ENCODE measurements around the gene TSC2.
A peak's percentile ranks its signal among the peaks of the same experiment; 100 is the strongest.

TSC2 gene

DNA sequence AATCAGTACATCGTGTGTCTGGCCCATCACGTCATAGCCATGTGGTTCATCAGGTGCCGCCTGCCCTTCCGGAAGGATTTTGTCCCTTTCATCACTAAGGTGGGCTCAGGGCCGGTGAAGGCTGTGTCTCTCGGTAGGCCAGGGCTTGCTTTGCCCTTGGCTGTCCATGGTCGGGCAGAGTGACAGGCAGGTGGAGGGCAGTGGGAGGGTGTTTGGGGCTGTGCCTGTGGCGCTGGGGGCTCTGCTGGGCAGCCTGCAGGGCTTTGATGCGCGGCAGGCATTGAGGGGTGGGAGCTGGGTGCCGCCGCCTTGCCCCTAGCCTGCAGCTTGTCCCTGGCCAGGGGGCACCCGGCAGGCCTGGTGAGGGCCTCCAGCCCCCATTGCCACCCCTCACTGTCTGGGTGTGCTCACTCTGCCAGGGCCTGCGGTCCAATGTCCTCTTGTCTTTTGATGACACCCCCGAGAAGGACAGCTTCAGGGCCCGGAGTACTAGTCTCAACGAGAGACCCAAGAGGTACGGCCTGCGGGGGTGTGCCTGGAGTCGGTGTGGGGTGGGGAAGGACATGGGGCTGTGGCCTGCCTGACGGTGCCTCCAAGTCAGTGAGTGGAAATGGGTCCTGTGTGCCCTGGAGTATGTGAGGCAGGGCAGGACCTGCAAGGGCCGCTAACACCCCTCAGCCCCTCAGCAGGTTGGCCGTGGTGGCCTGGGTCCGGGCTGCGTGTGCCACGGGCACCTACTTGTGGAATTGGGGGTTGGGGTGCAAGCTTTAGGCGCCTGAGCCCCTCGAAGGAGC, 28.5 kb downstream of the TSC2 start:
- H3K18ac ChIP-seq (ENCODE audit: low read length) = no peak overlapping the region

DNA sequence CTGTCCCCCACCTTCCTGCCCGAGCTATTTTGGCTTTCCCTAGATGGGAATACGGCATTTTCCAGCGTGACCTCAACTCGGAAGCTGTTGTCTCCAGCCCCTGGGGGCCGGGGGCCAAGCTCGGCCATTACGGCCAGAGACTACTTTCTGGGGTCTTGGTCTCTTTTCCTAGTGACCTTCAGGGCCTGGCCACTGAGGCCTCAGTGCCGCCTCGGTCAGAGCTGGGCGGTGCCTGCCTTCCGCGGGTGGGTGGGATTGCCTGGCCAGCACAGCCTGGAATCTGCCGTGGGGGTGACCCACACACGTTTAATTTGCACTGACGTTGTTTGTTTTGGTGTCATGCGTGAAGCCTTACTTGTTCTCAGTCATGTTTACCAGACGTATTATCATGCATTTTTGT, 29.2 kb downstream of the TSC2 start:
- Histone ChIP-seq H3K27ac (replicated peaks; ENCODE audit: low read length) (no peak overlapping the region), H4K91ac (ENCODE audit: low read depth, low read length, poor library complexity) (no peak overlapping the region), H3K79me1 (ENCODE audit: low read depth, low read length) (peaks cover 8% of the 10 kb centered on the region), H2BK15ac (ENCODE audit: low read length) (no peak overlapping the region), H3K36me3 (replicated peaks in 1 of 2; ENCODE audit: control insufficient read depth in 2 of 2, insufficient read depth in 2 of 2, low read length in 2 of 2) (peaks cover 22 to 85% of the 10 kb centered on the region in 2 donors), H2BK120ac (ENCODE audit: low read depth, low read length) (no peak overlapping the region), H2BK5ac (ENCODE audit: low read length) (no peak overlapping the region), H2AK5ac (ENCODE audit: low read depth, low read length) (no peak overlapping the region), H3K14ac (ENCODE audit: low read length) (no peak overlapping the region), H3K9ac (ENCODE audit: low read depth, low read length, poor library complexity) (no peak overlapping the region), H3K18ac (ENCODE audit: low read length) (no peak overlapping the region), H2BK12ac (ENCODE audit: low read length) (no peak overlapping the region), H2AFZ (ENCODE audit: low read length) (no peak overlapping the region), H3K4me3 (ENCODE audit: low read length in 2 of 2) (no peak overlapping the region), H3K27me3 (ENCODE audit: control insufficient read depth in 3 of 3, insufficient read depth in 3 of 3, low read depth in 1 of 3, low read length in 3 of 3) (no peaks in the 10 kb centered on the region), H3K4ac (ENCODE audit: low read length) (no peak overlapping the region), H3K4me1 (ENCODE audit: control insufficient read depth in 2 of 2, insufficient read depth in 1 of 2, low read depth in 1 of 2, low read length in 2 of 2) (peaks cover 0 to under 1% of the 10 kb centered on the region in 2 donors), H3K23ac (ENCODE audit: low read depth, low read length, poor library complexity) (no peak overlapping the region), H4K8ac (ENCODE audit: low read depth, low read length) (no peak overlapping the region), H3K4me2 (ENCODE audit: insufficient read depth, low read length, poor library complexity, severe bottlenecking) (no peak overlapping the region), H3K9me3 (replicated peaks in 1 of 2; ENCODE audit: control insufficient read depth in 2 of 2, insufficient read depth in 1 of 2, low read depth in 1 of 2, low read length in 2 of 2) (no peaks in the 10 kb centered on the region)
- DNase-seq (ENCODE audit: low spot score) = no peak
- WGBS, 2 donors (ENCODE audit: extremely low coverage in 2 of 2, insufficient read length in 2 of 2, insufficient replicate concordance in 1 of 2) = no CpG with 5 or more reads among the region's 17 CpGs

More for the DNA sequence above, 28.5 kb downstream of the TSC2 start:
- Histone ChIP-seq H3K27me3 (ENCODE audit: control insufficient read depth in 3 of 3, insufficient read depth in 3 of 3, low read depth in 1 of 3, low read length in 3 of 3) (no peaks in the 10 kb centered on the region), H2BK12ac (ENCODE audit: low read length) (no peak overlapping the region), H3K36me3 (replicated peaks in 1 of 2; ENCODE audit: control insufficient read depth in 2 of 2, insufficient read depth in 2 of 2, low read length in 2 of 2) (peaks cover 19 to 84% of the 10 kb centered on the region in 2 donors), H3K9me3 (replicated peaks in 1 of 2; ENCODE audit: control insufficient read depth in 2 of 2, insufficient read depth in 1 of 2, low read depth in 1 of 2, low read length in 2 of 2) (no peaks in the 10 kb centered on the region), H3K79me1 (ENCODE audit: low read depth, low read length) (peaks cover 6% of the 10 kb centered on the region), H4K8ac (ENCODE audit: low read depth, low read length) (no peak overlapping the region), H3K4me1 (ENCODE audit: control insufficient read depth in 2 of 2, insufficient read depth in 1 of 2, low read depth in 1 of 2, low read length in 2 of 2) (no peaks in the 10 kb centered on the region), H3K4me3 (ENCODE audit: low read length in 2 of 2) (no peak overlapping the region), H3K23ac (ENCODE audit: low read depth, low read length, poor library complexity) (no peak overlapping the region), H2AK5ac (ENCODE audit: low read depth, low read length) (no peak overlapping the region), H3K14ac (ENCODE audit: low read length) (no peak overlapping the region), H2BK5ac (ENCODE audit: low read length) (peak overlapping the region; percentile 5), H2BK15ac (ENCODE audit: low read length) (no peak overlapping the region), H2BK120ac (ENCODE audit: low read depth, low read length) (no peak overlapping the region), H2AFZ (ENCODE audit: low read length) (no peak overlapping the region), H3K4ac (ENCODE audit: low read length) (no peak overlapping the region), H3K9ac (ENCODE audit: low read depth, low read length, poor library complexity) (no peak overlapping the region), H4K91ac (ENCODE audit: low read depth, low read length, poor library complexity) (no peak overlapping the region), H3K27ac (replicated peaks; ENCODE audit: low read length) (no peak overlapping the region), H3K4me2 (ENCODE audit: insufficient read depth, low read length, poor library complexity, severe bottlenecking) (no peak overlapping the region)
- no peak for DNase-seq (ENCODE audit: low spot score)
- no CpG with 5 or more reads among the region's 28 CpGs for WGBS, 2 donors (ENCODE audit: extremely low coverage in 2 of 2, insufficient read length in 2 of 2, insufficient replicate concordance in 1 of 2)

DNA sequence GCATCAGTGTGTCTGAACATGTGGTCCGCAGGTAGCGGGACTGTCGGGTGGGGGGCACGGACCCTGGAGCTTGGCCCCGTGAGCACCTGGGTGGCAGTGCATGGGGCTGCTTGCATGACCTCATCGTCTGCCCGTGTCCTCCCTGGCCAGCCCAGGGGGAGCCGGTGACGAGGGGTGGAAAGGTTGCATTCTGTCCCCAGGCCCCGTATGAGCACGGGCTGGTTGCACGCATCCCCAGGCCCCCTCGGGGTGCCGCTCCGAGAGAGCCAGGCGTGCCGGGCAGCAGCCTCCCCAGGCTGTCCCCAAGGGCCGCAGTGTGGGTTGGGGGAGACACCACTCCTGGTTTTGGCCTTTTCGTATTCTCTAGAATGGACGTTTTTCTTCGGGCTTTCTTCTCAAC, 29.9 kb downstream of the TSC2 start:
- H3K27ac ChIP-seq (replicated peaks; ENCODE audit: low read length) = no peak overlapping the region
- H2BK15ac ChIP-seq (ENCODE audit: low read length) = no peak overlapping the region
- WGBS, 2 donors (ENCODE audit: extremely low coverage in 2 of 2, insufficient read length in 2 of 2, insufficient replicate concordance in 1 of 2) = no CpG with 5 or more reads among the region's 21 CpGs
- H3K9me3 ChIP-seq (replicated peaks in 1 of 2; ENCODE audit: control insufficient read depth in 2 of 2, insufficient read depth in 1 of 2, low read depth in 1 of 2, low read length in 2 of 2) = no peaks in the 10 kb centered on the region
- no peak overlapping the region for H2BK12ac ChIP-seq (ENCODE audit: low read length)
- H3K18ac ChIP-seq (ENCODE audit: low read length) = no peak overlapping the region
- H2BK5ac ChIP-seq (ENCODE audit: low read length) = no peak overlapping the region
- no peak overlapping the region for H2AFZ ChIP-seq (ENCODE audit: low read length)
- peak overlapping the region; percentile 21 for H3K14ac ChIP-seq (ENCODE audit: low read length)
- no peak overlapping the region for H3K23ac ChIP-seq (ENCODE audit: low read depth, low read length, poor library complexity)
- no peaks in the 10 kb centered on the region for H3K27me3 ChIP-seq (ENCODE audit: control insufficient read depth in 3 of 3, insufficient read depth in 3 of 3, low read depth in 1 of 3, low read length in 3 of 3)
- H2BK120ac ChIP-seq (ENCODE audit: low read depth, low read length) = no peak overlapping the region
- H3K79me1 ChIP-seq (ENCODE audit: low read depth, low read length) = peaks cover 8% of the 10 kb centered on the region
- no peak overlapping the region for H2AK5ac ChIP-seq (ENCODE audit: low read depth, low read length)
- H4K8ac ChIP-seq (ENCODE audit: low read depth, low read length) = no peak overlapping the region
- no peak overlapping the region for H3K4me3 ChIP-seq (ENCODE audit: low read length in 2 of 2)
- DNase-seq (ENCODE audit: low spot score) = no peak
- H3K36me3 ChIP-seq (replicated peaks in 1 of 2; ENCODE audit: control insufficient read depth in 2 of 2, insufficient read depth in 2 of 2, low read length in 2 of 2) = peaks cover 26 to 85% of the 10 kb centered on the region in 2 donors
- H3K4ac ChIP-seq (ENCODE audit: low read length) = no peak overlapping the region
- no peak overlapping the region for H3K9ac ChIP-seq (ENCODE audit: low read depth, low read length, poor library complexity)
- no peak overlapping the region for H3K4me2 ChIP-seq (ENCODE audit: insufficient read depth, low read length, poor library complexity, severe bottlenecking)
- H4K91ac ChIP-seq (ENCODE audit: low read depth, low read length, poor library complexity) = no peak overlapping the region
- peaks cover 0 to 1% of the 10 kb centered on the region in 2 donors for H3K4me1 ChIP-seq (ENCODE audit: control insufficient read depth in 2 of 2, insufficient read depth in 1 of 2, low read depth in 1 of 2, low read length in 2 of 2)

DNA sequence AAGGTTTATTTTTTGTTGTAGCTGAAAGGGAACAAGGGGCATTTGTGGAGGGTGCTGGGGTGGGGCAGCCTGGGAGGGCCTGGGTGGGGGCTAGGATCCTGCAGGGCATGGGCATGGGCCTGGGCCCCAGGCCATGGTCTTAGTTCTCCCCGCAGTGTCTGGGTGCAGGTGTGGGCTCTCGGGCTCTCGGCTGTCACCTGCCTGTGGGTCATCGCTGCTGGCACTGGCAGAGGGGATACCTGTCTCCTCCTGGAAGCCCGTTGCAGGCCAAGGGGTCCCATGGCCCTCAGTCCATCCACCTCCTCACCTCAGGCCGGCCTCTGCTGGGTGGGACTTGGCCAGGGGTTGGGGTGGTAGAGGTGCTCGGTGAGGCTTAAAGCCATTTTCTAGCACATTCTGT, 30.3 kb downstream of the TSC2 start:
- no peak overlapping the region for H2BK120ac ChIP-seq (ENCODE audit: low read depth, low read length)
- no peak overlapping the region for H3K27ac ChIP-seq (replicated peaks; ENCODE audit: low read length)
- no peak overlapping the region for H2AK5ac ChIP-seq (ENCODE audit: low read depth, low read length)
- DNase-seq (ENCODE audit: low spot score) = no peak
- H4K91ac ChIP-seq (ENCODE audit: low read depth, low read length, poor library complexity) = no peak overlapping the region
- H3K4me1 ChIP-seq (ENCODE audit: control insufficient read depth in 2 of 2, insufficient read depth in 1 of 2, low read depth in 1 of 2, low read length in 2 of 2) = peaks cover 0 to 1% of the 10 kb centered on the region in 2 donors
- no peak overlapping the region for H4K8ac ChIP-seq (ENCODE audit: low read depth, low read length)
- no peak overlapping the region for H2BK12ac ChIP-seq (ENCODE audit: low read length)
- H2AFZ ChIP-seq (ENCODE audit: low read length) = no peak overlapping the region
- H3K9me3 ChIP-seq (replicated peaks in 1 of 2; ENCODE audit: control insufficient read depth in 2 of 2, insufficient read depth in 1 of 2, low read depth in 1 of 2, low read length in 2 of 2) = no peaks in the 10 kb centered on the region
- no peak overlapping the region for H3K4me3 ChIP-seq (ENCODE audit: low read length in 2 of 2)
- no peak overlapping the region for H3K14ac ChIP-seq (ENCODE audit: low read length)
- no CpG with 5 or more reads among the region's 7 CpGs for WGBS, 2 donors (ENCODE audit: extremely low coverage in 2 of 2, insufficient read length in 2 of 2, insufficient replicate concordance in 1 of 2)
- no peak overlapping the region for H3K4me2 ChIP-seq (ENCODE audit: insufficient read depth, low read length, poor library complexity, severe bottlenecking)
- no peak overlapping the region for H2BK5ac ChIP-seq (ENCODE audit: low read length)
- no peak overlapping the region for H3K9ac ChIP-seq (ENCODE audit: low read depth, low read length, poor library complexity)
- H3K27me3 ChIP-seq (ENCODE audit: control insufficient read depth in 3 of 3, insufficient read depth in 3 of 3, low read depth in 1 of 3, low read length in 3 of 3) = no peaks in the 10 kb centered on the region
- H3K36me3 ChIP-seq (replicated peaks in 1 of 2; ENCODE audit: control insufficient read depth in 2 of 2, insufficient read depth in 2 of 2, low read length in 2 of 2) = peaks cover 27 to 85% of the 10 kb centered on the region in 2 donors
- no peak overlapping the region for H3K23ac ChIP-seq (ENCODE audit: low read depth, low read length, poor library complexity)
- H2BK15ac ChIP-seq (ENCODE audit: low read length) = no peak overlapping the region
- no peak overlapping the region for H3K18ac ChIP-seq (ENCODE audit: low read length)
- peaks cover 11% of the 10 kb centered on the region for H3K79me1 ChIP-seq (ENCODE audit: low read depth, low read length)
- no peak overlapping the region for H3K4ac ChIP-seq (ENCODE audit: low read length)
